Activated CD4-positive, alpha-beta T cell treated with anti-CD3 and anti-CD28 coated beads for 1 hour (primary cell): Measurements from ENCODE around the gene CHAD.
"Not testable (repeated sequence)": the region's sequence is repeated elsewhere in the genome, so short reads cannot be mapped to it uniquely, and the experiment has no call there.

Source experiments
- DNase-seq: peaks from one replicate; pipeline ENCODE4 v3.0.0-alpha.2; 2020

CHAD gene

DNA sequence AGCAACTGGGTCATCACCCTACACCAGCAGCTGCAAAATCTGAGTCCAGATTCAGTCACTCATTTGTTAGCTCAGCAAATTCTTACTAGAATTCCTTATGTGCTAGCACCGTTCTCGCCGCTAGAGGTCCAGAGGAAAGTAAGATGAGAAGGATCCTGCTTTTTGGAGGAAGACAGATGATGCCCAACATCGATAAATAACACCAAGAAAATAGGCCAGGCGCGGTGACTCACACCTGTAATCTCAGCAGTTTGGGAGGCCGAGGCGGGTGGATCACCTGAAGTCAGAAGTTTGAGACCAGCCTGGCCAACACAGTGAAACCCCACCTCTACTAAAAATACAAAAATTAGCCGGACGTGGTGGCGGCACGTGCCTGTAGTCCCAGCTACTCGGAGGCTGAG, 4.1 kb upstream of the CHAD start:
- not testable (repeated sequence) for DNase-seq

DNA sequence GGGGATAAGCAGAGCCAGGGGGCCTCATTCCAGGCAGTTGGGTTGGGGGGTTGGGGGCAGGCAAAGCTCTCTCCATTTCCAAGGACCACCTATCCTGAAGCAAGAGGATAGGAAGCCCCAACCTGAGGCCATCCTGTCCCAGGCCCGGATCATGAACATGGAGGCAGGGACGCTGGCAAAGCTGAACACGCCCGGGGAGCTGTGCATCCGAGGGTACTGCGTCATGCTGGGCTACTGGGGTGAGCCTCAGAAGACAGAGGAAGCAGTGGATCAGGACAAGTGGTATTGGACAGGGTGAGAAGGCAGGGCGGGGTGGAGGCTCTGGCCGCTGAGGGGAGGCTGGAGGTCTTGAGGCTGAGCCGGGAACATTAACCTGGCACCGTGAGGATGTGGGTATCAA, 3.6 kb upstream of the CHAD start:
- DNase-seq: no peak

DNA sequence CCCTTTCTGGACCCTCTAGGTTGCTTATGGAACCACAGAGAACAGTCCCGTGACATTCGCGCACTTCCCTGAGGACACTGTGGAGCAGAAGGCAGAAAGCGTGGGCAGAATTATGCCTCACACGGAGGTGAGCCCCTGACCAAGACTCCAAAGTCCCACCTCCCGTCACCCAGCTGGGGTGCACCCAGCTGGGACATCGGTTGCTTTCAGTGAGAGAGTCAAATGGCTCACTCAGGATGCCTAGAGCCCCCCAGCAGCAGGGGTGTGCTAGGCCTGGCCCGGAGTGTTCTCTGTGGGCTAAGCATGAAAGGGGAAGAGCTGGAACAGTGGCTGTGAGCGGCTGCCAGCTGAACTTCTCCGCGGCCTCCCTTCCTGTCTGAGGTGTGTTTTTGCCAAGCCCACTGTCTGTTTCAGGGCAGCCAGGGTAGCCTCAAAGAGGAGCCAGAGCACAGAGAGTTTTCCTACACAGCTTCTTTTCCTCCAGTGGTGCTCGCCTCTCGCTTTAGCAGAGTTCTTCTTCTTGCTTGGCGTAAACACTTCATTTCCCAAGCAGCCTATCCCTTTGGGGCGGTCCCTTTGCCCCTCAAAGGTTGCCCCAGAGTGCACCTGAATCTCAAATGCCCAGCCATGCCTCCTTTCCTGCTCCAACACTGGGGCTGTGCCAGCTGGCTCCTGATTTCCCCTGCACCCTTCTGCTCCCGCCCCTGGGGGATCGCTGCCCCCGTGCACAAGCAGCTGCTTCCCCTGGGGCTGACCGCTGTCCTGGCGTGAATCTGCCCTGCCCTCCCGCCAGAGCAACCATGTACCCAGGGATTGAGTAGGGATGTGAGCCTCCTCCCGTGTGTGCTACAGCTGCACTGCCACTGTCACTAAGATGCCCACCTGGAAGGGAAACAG, 2.6 kb upstream of the CHAD start:
- DNase-seq: no peak

DNA sequence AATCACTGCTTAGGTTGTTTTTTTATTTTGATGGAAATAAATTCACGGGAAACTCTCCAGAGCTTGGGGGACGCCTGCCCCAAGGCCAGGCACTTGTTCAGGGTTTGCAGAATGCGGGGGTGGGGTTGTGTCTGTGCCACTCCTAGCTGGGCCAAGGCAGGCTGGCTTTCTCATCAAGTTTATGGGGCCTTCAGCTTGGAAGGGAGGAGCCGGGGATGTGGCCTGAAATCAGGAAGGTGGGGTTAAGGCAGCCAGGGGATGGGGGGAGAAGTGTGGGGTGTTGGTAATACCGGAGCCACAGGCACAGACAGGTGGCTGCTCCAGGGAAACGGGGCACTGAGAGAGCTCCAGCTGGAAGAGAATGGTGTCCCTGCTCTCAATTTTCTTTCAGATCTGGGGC, 1.7 kb upstream of the CHAD start:
- DNase-seq: no peak

DNA sequence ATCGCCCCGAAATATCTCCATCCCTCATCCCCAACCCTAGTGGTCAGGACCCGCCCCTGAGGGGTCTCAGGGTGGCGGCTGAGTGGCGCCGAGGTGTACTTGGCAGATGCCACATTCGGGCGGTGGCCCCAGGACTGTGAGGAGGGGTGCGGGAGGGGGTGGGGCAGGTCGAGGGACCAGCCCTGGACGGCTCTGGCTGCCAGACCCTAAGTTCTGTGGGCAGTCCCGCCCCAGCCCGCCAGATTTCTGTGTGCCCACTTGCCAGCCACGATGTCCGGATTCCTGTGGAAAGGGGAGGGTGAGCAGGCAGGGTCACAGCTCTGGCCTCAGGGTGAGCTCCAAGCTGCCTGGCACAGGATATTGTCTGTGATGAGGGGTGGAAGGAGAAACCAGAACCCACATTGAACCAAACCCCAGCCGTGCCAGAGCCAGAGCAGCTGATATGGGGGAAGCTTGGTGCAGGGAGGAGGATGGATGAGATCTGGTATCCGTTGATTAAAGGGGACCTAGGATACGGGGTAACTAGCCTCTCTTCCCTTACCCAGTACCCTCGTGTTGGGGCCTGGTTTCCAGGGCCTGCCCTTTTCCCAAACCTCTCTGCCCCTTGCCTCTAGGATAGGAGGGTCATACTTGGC, 1.1 kb upstream of the CHAD start:
- no peak for DNase-seq

DNA sequence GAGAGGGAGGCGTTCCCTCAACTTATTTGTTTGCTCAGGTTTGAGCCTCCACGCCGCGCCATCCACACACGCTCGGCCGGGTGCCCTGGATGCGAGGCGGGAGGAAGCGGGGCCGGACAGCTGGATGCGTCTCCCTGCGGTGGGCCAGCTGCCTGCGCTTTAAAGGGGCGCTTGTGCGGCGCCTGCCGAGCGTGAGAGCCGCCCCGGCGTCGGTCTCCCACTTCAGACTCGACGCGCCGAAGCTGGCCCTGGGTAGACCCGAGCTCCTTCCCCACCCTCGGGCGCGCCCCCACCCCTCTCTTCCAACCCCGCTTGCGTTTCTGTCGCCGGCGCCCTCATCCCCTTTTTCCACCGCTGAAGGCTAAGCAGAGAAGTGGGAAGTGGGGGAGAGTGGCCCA, 527 bp upstream of the CHAD start:
- no peak for DNase-seq

DNA sequence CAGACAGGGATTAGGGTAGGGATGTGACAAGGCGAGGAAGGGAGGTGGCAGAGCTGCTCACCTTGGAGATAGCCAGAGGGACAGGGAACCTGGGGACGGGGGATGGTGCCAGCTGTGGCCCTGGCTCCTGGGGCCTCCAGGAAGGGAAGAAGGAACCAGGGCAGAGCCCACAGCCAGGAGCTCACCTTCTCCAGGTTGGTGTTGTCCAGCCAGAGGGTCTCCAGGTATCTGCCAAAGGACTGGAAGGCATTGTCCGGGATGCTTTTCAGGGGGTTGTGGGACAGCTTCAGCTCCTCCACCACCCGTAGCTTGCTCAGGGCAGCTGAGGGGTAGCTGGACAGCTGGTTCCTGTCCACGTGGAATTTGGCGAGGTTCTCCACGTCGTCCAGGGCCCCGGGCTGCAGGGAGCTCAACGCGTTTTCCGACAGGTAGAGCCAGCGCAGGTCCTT, 801 bp downstream of the CHAD start:
- DNase-seq: no peak

DNA sequence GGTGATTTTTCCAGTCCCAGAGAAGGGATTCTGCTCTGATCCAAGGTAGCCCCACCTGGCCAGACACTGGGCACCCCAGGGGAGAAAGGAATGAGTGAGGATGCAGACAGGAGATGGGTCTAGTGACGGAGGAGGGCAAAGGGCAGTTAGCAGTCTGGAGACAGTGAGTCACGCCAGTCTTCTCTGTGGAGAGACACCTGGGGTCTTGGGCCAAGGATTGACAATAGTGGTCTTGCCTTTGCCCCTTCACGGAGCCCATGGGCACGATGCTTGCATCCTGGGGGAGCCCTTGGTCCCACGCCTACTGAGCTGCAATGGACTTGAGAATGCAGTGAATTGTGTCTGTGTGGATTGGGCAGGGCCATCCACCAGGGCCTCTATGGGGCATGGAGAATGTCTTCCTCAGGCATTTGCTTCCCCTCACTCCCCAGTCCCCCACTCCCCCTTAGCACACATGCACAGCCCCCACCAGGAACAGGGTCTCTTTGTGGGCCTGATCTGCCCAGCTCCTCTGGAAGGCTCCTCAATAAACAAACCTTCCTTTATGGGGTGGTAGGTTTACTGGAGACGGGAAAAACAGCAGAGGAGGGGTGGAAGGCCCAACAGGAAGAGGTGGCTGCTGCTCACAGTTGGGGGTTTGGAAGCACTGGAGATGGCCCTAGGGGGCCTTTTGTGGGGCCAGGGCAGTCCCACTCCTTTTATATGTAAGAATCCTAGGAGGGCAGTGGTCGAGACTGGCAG, 1.4 kb downstream of the CHAD start:
- DNase-seq: no peak

DNA sequence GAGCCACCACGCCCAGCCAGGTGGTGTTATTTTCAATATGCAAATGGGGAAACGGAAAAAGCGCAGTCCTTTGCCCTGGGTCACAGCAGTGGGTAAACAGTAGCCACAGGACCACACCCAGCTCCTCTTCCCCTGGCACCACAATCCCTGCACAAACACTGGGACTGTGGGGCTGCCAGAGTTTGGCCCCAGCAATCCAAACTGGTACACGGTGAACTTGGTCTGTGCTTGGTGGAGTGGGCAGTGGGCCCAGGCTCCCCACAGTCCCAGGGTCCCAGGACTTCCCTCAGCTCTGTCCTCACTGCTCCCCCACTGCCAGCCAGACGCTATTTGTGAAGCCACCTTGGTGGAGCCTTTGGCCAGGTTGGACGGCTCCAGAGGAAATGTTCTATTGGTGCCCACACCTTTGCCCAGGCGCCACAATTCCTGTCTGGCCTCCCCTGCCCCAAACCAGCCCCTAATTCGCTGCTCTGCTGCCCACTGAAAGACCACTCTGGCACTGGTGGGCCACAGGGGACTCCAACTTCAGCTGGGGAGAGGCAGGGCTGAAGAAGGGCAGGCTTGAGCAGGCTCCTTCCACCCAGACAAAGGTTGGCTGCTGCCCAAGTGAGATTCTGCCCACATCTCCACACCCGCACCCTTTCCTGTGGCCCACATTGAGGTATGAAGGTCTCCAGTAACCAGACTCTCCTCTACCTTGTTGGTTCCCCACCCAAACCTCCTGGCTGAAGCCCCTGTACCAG, 2.1 kb downstream of the CHAD start:
- no peak for DNase-seq

DNA sequence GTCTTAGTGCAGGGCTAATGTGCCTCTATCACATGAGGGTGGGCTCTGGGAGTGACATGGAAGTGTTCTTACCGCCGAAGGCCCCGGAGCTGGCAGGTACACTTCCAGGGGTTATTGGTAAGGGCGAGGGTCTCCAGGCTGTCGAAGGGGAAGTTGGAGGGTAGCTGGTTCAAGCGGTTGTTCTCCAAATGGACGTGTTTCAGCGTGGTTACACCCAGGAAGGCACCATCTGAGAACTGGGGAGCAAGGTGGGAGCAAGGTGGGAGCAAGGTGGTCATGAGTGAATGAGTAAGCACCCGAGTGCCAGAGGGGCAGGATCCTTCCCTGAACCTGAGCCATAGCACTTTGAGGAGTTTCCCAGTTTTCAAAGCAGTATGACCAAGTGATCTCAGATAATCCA, 3.0 kb downstream of the CHAD start:
- DNase-seq: no peak

DNA sequence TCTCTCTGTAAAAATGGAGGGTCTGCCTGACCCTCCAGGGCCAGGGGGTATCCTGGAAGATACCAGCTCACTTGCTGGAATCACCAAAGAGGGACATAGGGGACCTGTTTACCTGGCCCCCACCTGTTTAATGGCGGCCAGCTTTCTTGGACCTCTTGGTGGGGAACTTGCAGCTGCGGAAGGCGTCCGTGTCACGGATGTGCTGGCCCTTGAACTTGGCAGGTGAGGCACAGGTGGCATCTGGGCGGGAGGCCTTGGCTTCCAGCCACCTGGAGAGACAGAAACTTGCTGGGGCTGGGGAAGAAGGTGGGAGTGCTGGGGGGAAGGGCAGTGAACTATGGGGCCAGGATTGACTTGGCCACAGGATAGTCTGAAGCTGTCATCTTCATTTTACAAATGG, 3.5 kb downstream of the CHAD start:
- no peak for DNase-seq

DNA sequence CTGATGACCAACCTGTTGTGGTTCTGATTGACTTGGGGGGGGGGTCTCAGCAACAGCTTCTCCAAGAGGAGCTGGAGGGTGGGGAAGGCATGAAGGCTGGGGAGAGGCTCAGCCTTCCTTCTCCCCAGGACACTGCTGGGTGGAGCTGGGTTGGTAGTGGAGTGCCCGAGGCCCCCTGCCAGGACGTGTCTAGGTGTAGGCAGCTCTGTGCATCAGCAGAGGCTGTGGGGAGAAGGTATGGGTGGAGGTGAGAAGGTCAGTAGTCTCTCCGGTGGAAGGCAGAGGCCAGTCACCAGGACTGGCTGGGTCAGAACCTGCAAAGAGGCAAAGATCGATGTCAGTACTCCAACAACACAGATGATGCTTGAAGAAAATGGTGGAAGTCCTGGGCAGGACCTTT, 3.9 kb downstream of the CHAD start:
- no peak for DNase-seq

DNA sequence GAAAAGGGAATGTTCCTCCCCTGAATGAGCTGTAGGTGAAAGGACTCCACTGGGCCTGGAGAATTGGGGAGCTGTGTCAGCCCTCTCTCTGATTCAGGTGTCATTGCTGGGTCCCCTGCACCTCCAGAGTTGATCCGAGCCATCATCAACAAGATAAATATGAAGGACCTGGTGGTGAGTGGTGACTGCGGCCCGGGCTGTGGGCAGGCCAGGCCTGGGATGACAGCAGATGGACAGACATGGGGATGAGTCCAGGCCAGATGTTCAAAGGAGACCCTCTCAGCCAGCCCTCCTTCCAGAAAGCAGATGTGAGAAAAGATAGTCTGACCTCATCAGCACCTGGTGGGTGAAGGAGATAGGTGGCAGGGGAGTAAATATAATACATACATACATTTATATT, 4.6 kb downstream of the CHAD start:
- no peak for DNase-seq

DNA sequence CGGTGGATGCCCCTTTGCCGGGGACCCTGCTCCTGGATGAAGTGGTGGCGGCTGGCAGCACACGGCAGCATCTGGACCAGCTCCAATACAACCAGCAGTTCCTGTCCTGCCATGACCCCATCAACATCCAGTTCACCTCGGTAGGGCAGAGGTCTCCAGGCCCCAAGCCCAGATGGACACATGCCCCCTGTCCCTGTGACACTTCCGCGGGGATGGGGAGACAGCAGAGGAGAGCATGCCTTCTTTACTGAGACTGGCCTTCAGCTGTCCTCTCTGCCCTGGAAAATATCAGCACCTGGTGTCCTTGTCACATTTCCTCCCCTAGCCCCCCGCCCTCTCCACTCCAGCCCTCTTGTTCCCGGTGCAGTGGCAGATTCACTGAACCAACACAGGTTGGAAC, 6.2 kb downstream of the CHAD start:
- DNase-seq: no peak

DNA sequence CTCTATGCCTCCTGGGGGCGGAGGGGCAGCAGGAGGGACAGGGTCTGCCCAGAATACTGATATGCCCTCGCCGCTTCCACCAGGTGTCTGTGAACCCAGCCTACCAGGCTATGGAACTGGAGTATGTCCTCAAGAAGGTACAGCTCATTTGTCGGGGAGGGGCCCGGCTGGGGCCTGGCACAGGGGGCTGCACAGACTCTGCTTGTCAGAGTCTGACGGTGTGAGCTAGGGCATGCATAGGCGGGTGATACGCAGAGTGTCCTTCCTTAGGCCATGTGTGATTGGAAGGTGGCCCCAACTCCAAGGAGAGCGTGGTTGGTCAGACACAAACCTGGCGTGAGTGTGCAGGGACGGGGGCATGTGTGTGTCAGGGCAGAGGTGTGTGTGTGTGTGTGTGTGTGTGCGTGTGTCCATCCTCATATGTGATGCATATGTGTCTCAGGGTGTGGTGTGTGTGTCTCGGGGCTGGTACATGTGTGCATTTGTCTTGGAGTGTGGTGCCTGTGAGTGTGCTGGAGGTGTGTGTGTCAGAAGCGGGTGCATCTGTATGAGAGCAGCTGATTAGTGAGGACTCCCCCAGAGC, 7.0 kb downstream of the CHAD start:
- no peak for DNase-seq

DNA sequence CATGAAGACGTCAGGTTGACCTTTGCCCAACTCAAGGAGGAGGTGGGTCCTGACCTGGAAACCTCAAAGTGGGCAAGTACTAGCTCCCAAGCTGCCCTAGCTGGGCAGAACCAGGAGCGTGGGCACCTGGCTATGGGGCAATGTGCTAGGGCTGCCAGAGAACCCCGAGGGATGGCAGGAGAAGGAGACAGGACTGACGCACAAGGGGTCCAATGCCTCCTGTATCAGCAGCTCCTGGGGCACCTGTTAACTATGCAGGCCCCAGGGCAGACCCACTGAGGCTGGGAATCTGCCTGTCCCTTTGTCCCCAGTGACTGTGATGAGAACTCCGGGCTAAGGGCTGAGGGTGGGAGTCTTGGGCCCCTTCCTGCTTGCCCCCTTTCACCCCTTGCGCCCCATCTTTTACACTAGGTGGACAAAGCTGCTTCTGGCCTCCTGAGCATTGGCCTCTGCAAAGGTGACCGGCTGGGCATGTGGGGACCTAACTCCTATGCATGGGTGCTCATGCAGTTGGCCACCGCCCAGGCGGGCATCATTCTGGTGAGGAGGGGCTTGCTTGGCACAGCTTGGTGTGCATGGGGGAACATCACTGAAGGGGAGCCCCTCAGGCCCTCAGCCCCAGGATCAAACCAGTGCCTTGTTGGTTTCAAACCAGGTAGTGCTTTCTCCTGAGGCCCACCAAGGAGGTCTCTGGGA, 7.7 kb downstream of the CHAD start:
- DNase-seq: no peak

DNA sequence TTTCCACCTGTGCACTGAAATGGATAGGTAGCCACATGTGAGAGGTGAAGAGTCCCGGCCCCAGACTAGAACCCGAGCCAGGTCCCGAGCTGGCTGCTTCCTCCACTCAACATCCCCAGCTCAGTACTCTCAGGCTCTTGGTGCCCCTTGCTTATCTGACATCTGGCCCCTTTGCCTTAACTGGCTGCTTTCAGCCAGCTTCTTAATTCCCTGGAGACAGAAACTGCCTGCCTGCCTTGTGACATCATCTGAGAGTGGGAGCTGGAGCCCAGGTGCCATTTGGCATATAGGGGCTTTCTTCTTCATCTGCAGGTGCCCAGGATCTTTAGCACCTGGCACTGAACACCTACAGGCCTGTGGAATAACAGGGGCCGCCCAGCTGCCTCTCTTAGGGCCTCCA, 8.9 kb downstream of the CHAD start:
- no peak for DNase-seq

DNA sequence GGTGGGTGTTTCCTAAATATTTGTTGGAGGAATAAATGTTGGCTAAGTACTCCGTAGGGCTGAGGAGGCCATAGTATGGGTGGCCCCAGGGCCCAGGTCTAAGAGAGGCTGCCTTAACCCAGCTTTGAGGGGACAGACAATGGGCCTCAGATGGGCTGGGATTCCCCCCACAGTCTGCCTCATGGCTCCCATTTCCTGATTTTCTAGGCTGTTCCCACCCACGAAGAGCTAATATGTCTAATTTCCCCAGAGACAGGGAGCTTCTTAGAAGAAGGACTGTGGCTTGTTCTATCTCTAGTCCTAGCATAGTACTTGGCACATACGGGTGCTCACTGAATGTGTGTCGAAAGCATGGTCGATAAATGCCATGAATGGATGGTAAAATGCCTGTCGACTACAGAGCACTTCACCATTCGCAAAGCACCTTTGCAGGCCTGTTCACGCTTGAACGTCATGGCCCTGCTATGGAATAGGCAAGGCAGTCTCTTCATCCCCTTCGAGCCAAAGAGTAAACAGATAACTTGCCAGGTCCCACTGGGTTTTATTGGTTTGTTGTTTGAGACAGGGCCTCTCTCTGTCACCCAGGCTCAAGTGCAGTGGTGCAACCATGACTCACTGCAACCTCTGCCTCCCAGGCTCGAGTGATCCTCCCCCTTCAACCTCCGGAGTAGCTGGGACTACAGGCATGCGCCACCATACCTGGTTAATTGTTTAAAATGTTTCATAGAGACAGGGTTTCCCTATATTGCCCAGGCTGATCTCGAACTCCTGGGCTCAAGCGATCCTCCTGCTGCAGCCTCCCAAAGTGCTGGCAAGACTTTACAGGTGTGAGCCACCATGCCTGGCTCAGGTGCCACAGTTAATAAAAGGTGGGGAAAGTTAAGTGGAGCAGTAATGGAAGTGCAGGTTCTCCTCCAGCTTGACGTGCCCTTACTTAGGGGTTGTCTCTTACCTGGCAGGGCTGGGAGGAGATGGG, 9.7 kb downstream of the CHAD start:
- no peak for DNase-seq

DNA sequence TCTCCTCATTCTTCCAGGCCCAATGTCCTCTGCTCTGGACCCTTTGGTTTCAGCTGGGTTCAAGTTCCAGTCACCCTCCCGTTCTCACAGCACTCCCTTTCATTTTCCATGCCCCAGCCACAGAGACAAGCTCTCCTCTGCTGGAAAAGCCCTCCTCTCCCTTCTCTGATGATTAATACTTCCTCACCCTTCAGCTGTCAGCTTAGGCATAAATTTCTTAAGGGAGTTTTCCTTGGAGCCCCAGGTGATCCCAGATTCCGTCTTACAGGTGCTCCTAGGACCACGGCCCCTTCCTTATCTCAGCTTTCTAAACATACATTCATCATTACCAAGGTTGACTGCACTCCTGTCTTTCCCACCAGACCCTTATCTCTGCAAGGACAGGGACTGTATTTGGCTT, 10.4 kb downstream of the CHAD start:
- no peak for DNase-seq

DNA sequence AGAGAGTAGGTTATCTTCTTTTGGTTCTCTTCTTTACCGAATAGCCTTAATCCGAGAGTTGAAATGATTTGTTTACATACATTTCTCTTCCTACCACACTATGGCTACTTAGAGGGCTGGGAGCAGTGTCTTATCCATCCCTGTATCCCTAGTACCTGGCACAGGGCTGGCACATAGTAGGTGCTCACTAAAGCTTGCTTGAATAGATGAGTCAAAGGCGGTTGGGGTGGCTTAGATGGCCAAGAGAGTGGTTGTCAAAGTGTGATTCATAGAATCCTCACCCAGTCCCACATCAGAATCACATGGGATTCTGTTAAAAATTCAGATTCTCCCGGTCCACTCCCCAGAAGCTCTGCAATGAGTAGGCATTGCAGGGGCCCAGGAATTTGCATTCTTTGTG, 11.1 kb downstream of the CHAD start:
- no peak for DNase-seq

DNA sequence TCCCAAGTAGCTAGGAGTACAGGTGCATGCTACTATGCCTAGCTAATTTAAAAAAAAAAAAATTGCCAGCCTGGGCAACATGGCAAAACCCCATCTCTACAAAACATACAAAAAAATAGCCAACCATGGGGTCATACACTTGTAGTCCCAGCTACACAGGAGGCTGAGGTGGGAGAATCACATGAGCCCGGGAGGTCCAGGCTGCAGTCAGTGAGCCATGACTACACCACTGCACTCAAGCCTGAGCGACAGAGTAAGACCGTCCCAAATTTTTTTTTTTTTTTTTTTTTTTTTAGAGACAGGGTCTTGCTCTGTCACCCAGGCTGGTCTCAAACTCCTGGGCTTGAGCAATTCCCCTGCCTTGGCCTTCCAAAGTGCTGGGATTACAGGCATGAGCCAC, 14.8 kb downstream of the CHAD start:
- no peak for DNase-seq
